Subcutaneous abdominal adipose tissue (tissue), 5 donors: Measurements from ENCODE around the gene MRPS27.

Experiments used
- H3K27ac ChIP-seq: one replicate; pipeline ENCODE4 v1.7.0; 2013; ENCODE audit warnings: low read depth, mild to moderate bottlenecking, inconsistent platforms, low read length, moderate library complexity
- H3K27me3 ChIP-seq, 5 donors: one replicate each; pipeline ENCODE4 v1.7.0; 2013; ENCODE audit warnings: low read length in 5 of 5, inconsistent platforms in 1 of 5; ENCODE audit not compliant: control insufficient read depth in 5 of 5, insufficient read depth in 4 of 5
- H3K36me3 ChIP-seq, 5 donors: one replicate each; pipeline ENCODE4 v1.7.0; 2013; ENCODE audit warnings: low read length in 5 of 5; ENCODE audit not compliant: control insufficient read depth in 5 of 5, insufficient read depth in 5 of 5
- H3K4me1 ChIP-seq, 5 donors: one replicate each; pipeline ENCODE4 v1.7.0; 2013; ENCODE audit warnings: low read length in 5 of 5, mild to moderate bottlenecking in 3 of 5, moderate library complexity in 1 of 5; ENCODE audit not compliant: control insufficient read depth in 5 of 5, insufficient read depth in 5 of 5
- H3K4me3 ChIP-seq, 5 donors: one replicate each; pipeline ENCODE4 v1.7.0; 2013; ENCODE audit warnings: low read length in 5 of 5, low read depth in 1 of 5
- H3K9ac ChIP-seq, 5 donors: one replicate each; pipeline ENCODE4 v1.7.0; 2013; ENCODE audit warnings: low read length in 5 of 5, mild to moderate bottlenecking in 4 of 5, moderate library complexity in 3 of 5
- H3K9me3 ChIP-seq, 5 donors: one replicate each; pipeline ENCODE4 v1.7.0; 2013; ENCODE audit warnings: low read length in 5 of 5; ENCODE audit not compliant: control insufficient read depth in 5 of 5
- donor health status: healthy.
- donor health status: healthy.
- donor health status: healthy.
- donor health status: healthy.
- donor health status: healthy.

The MRPS27 gene

DNA sequence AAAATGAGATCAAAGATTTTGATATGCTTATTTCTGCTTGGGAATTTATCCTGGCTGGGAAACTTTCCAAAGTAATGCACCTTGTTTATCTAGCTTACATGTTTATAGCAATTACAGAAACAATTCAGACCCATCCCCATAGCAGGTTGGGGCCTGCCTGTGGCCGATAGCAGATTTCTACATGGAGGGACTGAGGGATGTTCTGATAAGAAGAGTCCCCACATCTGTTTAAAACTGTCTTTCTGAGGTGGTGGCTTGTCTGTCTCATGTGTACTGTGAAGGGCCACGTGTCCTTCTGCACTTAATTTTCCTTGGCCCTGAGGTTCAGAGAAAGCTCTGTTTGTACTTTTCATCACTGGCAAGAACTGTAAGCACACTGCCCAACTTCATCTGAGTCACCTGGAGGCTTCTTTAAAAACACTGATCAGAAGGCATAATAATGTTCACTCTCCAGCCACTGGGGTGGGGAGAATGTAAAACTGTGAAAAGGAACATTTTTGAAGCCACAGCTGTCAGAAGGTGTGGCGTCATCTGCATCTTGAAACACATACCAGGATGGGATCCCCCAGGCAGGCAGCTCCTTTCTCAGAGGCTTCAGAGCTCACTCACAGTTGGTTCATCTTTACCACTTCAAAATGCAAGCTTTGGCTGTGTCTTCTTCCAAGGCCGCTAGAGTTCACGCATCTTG lies 132.5 kb downstream of the MRPS27 start:
- no peak overlapping the region for H3K9ac ChIP-seq
- H3K36me3 ChIP-seq: peaks cover 0 to 17% (median 6%) of the 10 kb centered on the region in 5 donors
- no peak overlapping the region for H3K4me3 ChIP-seq
- peaks cover 0 to 10% (median 4%) of the 10 kb centered on the region in 5 donors for H3K4me1 ChIP-seq
- no peaks in the 10 kb centered on the region for H3K9me3 ChIP-seq
- no peak overlapping the region for H3K27ac ChIP-seq
- no peaks in the 10 kb centered on the region for H3K27me3 ChIP-seq

DNA sequence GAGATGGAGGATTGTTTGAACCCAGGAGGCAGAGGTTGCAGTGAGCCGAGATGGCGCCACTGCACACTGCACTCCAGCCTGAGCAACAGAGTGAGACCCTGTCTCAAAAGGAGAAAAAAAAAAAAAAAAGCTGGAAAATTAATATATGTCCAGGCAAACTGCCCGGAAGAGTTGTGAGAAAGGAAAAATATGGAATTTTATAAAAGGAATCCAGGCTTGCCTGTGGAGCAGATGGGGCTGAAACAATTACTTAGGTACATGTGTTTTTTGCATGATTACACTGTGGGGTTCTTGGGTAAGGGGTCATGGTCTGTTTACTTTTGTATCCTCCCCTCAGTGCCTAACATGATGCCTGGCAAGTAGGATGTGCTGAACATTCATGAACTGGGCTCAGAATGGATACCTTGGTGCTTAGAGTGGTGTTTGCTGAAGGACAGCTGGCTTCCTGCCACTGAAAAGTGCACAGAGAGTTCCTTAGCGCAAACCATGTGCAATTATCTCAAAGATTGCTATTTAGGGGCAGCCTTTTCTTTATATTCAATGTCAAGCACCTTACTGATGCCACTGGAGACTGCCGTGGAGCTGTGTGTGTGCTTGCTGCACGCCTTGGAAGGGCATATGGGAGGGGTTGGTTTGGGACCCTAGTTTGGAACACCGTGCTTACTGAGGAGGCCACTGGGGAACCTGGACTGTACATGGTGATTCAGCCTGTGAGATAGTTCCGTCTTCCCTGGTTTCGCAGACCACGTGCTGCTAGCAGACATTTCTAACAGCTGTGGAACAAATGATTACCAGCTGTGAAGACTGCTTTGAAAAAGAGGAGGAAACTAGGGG lies 134.3 kb downstream of the MRPS27 start:
- Histone ChIP-seq H3K4me1 (peaks cover 0 to 10% (median 4%) of the 10 kb centered on the region in 5 donors), H3K36me3 (peaks cover 0 to 17% (median 6%) of the 10 kb centered on the region in 5 donors), H3K9me3 (no peaks in the 10 kb centered on the region), H3K9ac (no peak overlapping the region), H3K27me3 (no peaks in the 10 kb centered on the region), H3K27ac (no peak overlapping the region), H3K4me3 (no peak overlapping the region)

DNA sequence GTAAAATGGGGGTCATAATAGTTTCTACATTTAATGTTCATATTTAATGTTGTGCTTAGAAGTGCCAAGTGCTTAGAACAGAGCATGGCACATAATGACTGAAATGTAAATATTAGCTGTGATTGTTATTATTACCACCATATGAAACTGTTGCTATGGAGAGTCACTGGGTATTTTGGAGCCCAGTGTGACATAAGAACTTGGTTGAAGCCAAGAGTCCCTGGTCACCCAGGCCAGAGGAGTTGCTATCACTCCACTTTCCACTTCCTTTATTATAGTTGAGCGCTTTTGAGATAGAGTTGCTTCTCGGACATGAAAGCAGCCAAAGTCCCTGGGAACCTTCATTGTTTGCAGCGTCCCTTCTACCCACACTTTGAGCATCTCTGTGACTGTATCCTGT lies 135.6 kb downstream of the MRPS27 start:
- peaks cover 0 to 17% (median 6%) of the 10 kb centered on the region in 5 donors for H3K36me3 ChIP-seq
- no peak overlapping the region for H3K27ac ChIP-seq
- H3K9me3 ChIP-seq: no peaks in the 10 kb centered on the region
- H3K27me3 ChIP-seq: no peaks in the 10 kb centered on the region
- peaks cover 0 to 17% (median 10%) of the 10 kb centered on the region in 5 donors for H3K4me1 ChIP-seq
- no peak overlapping the region for H3K9ac ChIP-seq
- no peak overlapping the region for H3K4me3 ChIP-seq

DNA sequence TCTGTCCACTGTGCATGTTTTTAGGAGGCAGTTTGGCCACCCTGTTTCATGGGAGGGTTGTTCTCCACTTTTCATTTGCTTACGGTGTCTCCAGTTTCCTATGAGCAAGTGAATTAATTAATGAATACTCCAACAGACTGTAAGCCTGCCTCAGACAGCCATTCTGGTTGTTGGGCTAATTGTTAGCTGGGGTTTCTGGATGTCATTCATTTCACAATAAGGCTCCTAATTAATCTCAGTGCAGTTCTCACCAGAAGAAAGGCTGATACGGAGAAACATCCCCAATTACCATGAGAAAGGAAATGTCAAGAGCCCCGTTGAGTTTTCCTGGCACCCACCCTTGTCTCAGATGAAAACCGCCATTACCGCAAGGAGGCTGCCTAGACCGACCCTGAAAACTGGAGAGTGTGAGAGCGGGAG lies 136.9 kb downstream of the MRPS27 start:
- Histone ChIP-seq H3K36me3 (peaks cover 0 to 16% (median 6%) of the 10 kb centered on the region in 5 donors), H3K27ac (no peak overlapping the region), H3K9ac (no peak overlapping the region), H3K9me3 (no peaks in the 10 kb centered on the region), H3K4me3 (no peak overlapping the region), H3K27me3 (no peaks in the 10 kb centered on the region), H3K4me1 (peaks cover 0 to 23% (median 17%) of the 10 kb centered on the region in 5 donors)

DNA sequence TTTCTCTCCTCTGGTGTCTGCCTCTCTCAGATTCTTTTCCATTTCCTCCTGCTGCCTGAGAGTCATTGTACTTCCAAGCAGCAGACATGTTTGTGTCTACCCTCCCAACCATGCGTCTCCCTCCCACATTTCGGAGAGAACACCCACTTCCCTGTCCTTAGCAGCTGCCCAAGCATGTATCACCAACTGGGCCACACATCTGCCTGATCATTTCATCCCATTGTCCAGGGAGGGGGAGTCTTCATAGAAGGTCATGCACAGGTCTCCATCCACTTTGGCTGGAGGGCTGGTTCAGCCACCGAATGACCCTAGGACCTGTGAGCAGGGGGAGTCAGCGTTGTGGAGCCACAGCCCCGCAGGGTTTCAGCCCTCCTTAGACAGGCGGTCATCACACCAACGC lies 137.4 kb downstream of the MRPS27 start:
- Histone ChIP-seq H3K4me3 (no peak overlapping the region), H3K27ac (no peak overlapping the region), H3K36me3 (peaks cover 0 to 12% (median 6%) of the 10 kb centered on the region in 5 donors), H3K27me3 (no peaks in the 10 kb centered on the region), H3K9ac (no peak overlapping the region), H3K4me1 (peaks cover 0 to 23% (median 17%) of the 10 kb centered on the region in 5 donors), H3K9me3 (no peaks in the 10 kb centered on the region)

DNA sequence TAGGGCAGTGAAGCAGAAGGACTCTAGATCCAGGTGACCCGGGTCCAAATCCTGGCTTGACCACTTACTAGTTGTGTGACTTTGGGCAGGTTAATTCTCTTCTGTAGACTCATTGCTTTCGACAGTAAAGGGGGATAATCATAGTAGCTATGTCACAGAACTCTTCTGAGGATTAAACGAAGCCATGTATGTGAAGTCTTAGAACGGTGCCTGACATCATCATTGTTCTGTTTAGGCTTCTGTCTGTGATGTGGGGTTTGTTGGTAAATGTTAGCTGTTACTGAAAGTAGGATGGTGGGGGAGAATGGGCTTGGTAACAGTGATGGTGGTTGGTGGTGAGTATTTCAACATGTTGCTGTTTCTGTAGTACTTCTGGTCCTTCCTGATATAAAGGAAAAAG lies 139.1 kb downstream of the MRPS27 start:
- Histone ChIP-seq H3K4me1 (peaks cover 0 to 17% (median 16%) of the 10 kb centered on the region in 5 donors), H3K4me3 (no peak overlapping the region), H3K27me3 (no peaks in the 10 kb centered on the region), H3K36me3 (peaks cover 0 to 12% (median 6%) of the 10 kb centered on the region in 5 donors), H3K27ac (no peak overlapping the region), H3K9ac (no peak overlapping the region), H3K9me3 (no peaks in the 10 kb centered on the region)

DNA sequence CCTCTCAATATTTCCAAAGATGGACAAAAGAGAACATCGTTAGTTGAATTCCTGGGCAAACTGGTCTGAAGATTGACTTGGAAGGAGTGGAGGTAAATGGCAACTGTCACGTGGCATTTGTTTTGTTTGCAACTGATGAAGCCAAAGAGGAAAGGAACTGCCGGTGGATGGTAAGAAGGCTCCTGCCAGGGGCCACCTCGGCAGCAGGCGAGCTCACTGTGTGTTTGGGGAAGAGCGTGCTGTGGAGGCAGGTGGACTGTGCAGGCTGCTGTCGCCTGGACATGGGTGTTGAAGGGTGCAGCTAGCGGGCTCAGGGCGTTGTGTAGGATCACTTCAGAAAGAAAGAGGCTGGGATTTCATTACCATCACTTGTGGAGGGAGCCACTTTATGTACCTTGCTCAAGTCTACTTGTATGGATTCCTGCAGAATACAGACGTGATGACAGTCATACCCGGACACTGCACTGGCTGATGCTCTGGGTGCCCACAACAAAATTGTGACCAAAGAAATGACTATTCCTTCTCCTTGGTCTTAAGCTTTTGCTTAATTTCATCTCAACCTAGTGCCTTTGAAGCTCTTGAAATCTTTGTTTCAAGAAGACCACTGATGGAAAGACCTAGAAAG lies 140.1 kb downstream of the MRPS27 start:
- H3K4me1 ChIP-seq: peaks cover 0 to 20% (median 13%) of the 10 kb centered on the region in 5 donors
- H3K9ac ChIP-seq: no peak overlapping the region
- no peak overlapping the region for H3K27ac ChIP-seq
- no peaks in the 10 kb centered on the region for H3K27me3 ChIP-seq
- H3K4me3 ChIP-seq: peak overlapping the region in 3 of 5 donors; percentile 10 to 54 (median 31)
- H3K9me3 ChIP-seq: no peaks in the 10 kb centered on the region
- peaks cover 0 to 10% (median 6%) of the 10 kb centered on the region in 5 donors for H3K36me3 ChIP-seq

DNA sequence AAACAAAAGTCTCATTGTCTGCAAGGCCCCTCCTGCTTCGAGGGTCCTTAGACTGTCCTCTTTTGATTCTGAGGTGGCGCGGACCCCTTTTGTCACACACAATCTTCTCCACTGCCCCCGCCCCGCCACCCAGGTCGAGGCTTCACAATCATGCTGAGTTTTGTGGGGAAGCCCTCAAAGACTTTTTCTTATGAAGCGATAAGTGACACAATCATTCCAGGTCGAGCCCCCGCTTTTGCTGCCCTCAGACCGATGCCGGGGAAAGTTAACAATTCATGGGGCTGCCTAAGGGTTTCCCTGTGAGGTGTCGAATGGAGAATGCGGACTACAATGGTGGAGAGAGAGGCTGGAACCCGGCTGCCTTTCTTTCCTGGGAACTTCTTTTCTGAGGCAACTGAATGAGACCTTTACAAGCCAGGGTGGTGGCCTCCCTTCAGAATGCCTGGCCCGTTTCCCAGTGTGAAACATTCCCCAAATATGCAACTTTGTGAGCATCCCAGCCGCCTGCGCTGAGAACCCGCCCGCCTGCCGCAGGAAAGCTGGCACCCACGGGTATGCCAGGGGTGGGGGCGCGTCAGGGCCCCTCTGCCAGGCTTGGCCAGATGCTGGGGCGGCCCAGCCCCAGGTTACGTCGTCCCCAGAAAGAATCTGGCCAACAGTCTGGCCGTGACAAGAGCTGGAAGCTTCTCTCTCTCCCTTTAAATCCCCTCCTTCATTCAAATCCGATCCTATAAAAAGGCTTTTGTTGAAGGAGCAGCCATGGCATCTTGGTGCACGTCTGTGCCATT lies 140.8 kb downstream of the MRPS27 start:
- H3K36me3 ChIP-seq: peaks cover 0 to 6% (median 5%) of the 10 kb centered on the region in 5 donors
- no peak overlapping the region for H3K27ac ChIP-seq
- H3K4me3 ChIP-seq: peak overlapping the region in 3 of 5 donors; percentile 19 to 54 (median 31)
- H3K9ac ChIP-seq: peak overlapping the region in 1 of 5 donors; percentile 38
- peaks cover 0 to 20% (median 13%) of the 10 kb centered on the region in 5 donors for H3K4me1 ChIP-seq
- no peaks in the 10 kb centered on the region for H3K9me3 ChIP-seq
- no peaks in the 10 kb centered on the region for H3K27me3 ChIP-seq

DNA sequence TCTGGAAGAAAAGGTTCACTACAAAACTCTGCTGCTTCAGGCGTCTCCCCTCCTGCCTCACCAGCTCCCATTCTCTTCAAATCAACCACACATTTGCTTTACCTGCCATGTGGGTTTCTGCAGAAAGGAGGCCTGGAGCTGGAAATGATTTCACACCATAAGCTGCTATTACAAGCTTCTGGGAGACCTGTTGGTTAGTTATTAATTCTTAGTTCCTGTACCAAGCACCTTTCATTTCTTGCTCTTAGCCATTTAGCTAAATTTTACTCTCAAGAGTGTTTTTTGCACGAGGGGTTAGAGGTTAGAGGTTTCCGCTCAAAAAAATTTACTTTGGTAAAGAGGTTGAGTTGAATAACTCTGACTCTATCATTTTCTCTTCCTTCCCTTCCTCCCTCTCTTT lies 142.5 kb downstream of the MRPS27 start:
- no peaks in the 10 kb centered on the region for H3K9me3 ChIP-seq
- H3K27me3 ChIP-seq: no peaks in the 10 kb centered on the region
- no peak overlapping the region for H3K4me3 ChIP-seq
- H3K36me3 ChIP-seq: no peaks in the 10 kb centered on the region
- H3K9ac ChIP-seq: no peak overlapping the region
- H3K4me1 ChIP-seq: peaks cover 0 to 20% (median 13%) of the 10 kb centered on the region in 5 donors
- H3K27ac ChIP-seq: no peak overlapping the region
